H1 (cell line): ENCODE measurements around the gene PDXP. TPM values are rescaled to one million over a fixed set of nuclear protein-coding genes. Genes with fewer than 3 reads are reported as not detected.

Experiments
- CHD7 ChIP-seq: fragments of 300-600 bp; sonication (generic); IDR thresholded peaks from 2 replicates; pipeline ENCODE4 v1.7.1; 2012; ENCODE audit warnings: low read length, moderate library complexity, mild to moderate bottlenecking, inconsistent platforms; ENCODE audit not compliant: insufficient replicate concordance
- KDM1A ChIP-seq: fragments of 200-600, 300-600 bp; sonication (generic); IDR thresholded peaks from 2 replicates; pipeline ENCODE4 v1.7.1; 2016; ENCODE audit warnings: mild to moderate bottlenecking, low read length, borderline replicate concordance
- KDM5A ChIP-seq: fragments of 200-600 bp; IDR thresholded peaks from 2 replicates; pipeline ENCODE4 v1.7.1; 2012; ENCODE audit warnings: mild to moderate bottlenecking, low read length, inconsistent platforms, mixed read lengths
- USF2 ChIP-seq: IDR thresholded peaks from 2 replicates; pipeline ENCODE4 v1.6.1; 2011; ENCODE audit warnings: low read length, improper control_type of control experiment
- polyA plus RNA-seq, 7 experiments: library from polyadenylated mRNA; depleted of rRNA in 3 of 7; stranded (reverse) in 5 of 7; unstranded in 2 of 7; fragments of >200 nt in 5 of 7; fragments of 200-250 nt in 2 of 7; gene quantifications; 1 replicate in 5 of 7; 2 replicates in 1 of 7; 4 replicates in 1 of 7; pipeline versions ENCODE4 v1.2.1 to v1.2.3, GENCODE V29; 2011 to 2013; ENCODE audit warnings: missing spikeins in 2 of 7, mixed read lengths in 2 of 7
- total RNA-seq: library from RNA; stranded (reverse); fragmentation: NEBNext Ultra II Directional; extraction: Animal tissue kit (Norgen Biotek cat#: 25700); gene quantifications from 2 replicates; pipeline ENCODE4 v1.2.1, GENCODE V29; 2021

Gene PDXP
- total and polyA plus RNA-seq, 2 of the 8 experiments (the other 6 are each of a cell fraction or from before 2014, with no cell fraction given), result 36.6 to 67.7 TPM

GRCh38 chr22:37657590-37658132, 862 bp upstream of the PDXP start (continued):
- TF ChIP-seq CHD7, result no peak
- TF ChIP-seq KDM1A, result no peak
- no peak for TF ChIP-seq USF2
- TF ChIP-seq KDM5A, result no peak
